Esophagus squamous epithelium (tissue), 5 donors: ENCODE data around the gene SALL2. TPM values are rescaled to one million over a fixed set of nuclear protein-coding genes. Genes with fewer than 3 reads are reported as not detected.

ENCODE experiments used
- DNase-seq: peaks from one replicate; lab custom pipeline; 2025; lab: John Stamatoyannopoulos, UW
- H3K27ac ChIP-seq, 4 donors: fragments of 200-600 bp; sonication (generic); one replicate each; pipeline ENCODE4 v1.5.1; 2016 to 2019; ENCODE audit warnings: mild to moderate bottlenecking in 1 of 4
- H3K27me3 ChIP-seq, 4 donors: fragments of 200-600 bp; sonication (generic); 1 replicate in 3 of 4; 2 replicates in 1 of 4; pipeline versions ENCODE4 v1.5.1 to v1.6.0; 2017 to 2021; ENCODE audit warnings: antibody characterized with exemption in 1 of 4
- H3K36me3 ChIP-seq, 3 donors: fragments of 200-600 bp; sonication (generic); one replicate each; pipeline ENCODE4 v1.5.1; 2016 to 2019
- H3K4me1 ChIP-seq, 3 donors: fragments of 200-600 bp; sonication (generic); one replicate each; pipeline ENCODE4 v1.5.1; 2017 to 2019
- H3K4me3 ChIP-seq, 4 donors: fragments of 200-600 bp; sonication (generic); 1 replicate in 3 of 4; 2 replicates in 1 of 4; pipeline ENCODE4 v1.5.1; 2016 to 2019; ENCODE audit warnings: mild to moderate bottlenecking in 2 of 4, moderate library complexity in 1 of 4
- H3K9me3 ChIP-seq, 3 donors: fragments of 200-600 bp; sonication (generic); one replicate each; pipeline ENCODE4 v1.5.1; 2016 to 2019
- POLR2A ChIP-seq, 4 donors: fragments of 450-650 bp; IDR thresholded peaks; one replicate each; pipeline ENCODE4 v1.6.1; 2017; ENCODE audit warnings: antibody characterized with exemption in 4 of 4, mild to moderate bottlenecking in 4 of 4, moderate library complexity in 3 of 4
- WGBS, 2 donors: methylation state at CpG; one replicate each; pipeline ENCODE4 v1.1.5; 2018; 5-methylcytosine and 5-hydroxymethylcytosine counted together
- intact Hi-C: fragments of 100-400 bp; cut with DNase I; formaldehyde crosslinking; loops from one replicate; pipeline ENCODE4 v1.15.0; 2022
- total RNA-seq, 4 donors: library from RNA; depleted of rRNA; stranded (reverse); fragments of >200 nt; gene quantifications; one replicate each; pipeline ENCODE4 v1.1.0, GENCODE V29; 2016
- TF ChIP-seq, protein P1 (sequence below), 6 experiments: fragments of 450-650 bp in 4 of 6; fragments of 200-600 bp in 2 of 6; sonication (generic) in 2 of 6; IDR thresholded peaks; one replicate each; pipeline ENCODE4 v1.5.1; 2016 to 2019; ENCODE audit warnings: antibody characterized with exemption in 6 of 6, mild to moderate bottlenecking in 4 of 6, moderate library complexity in 4 of 6
- donor health status: DM: yes; HTN: yes; CAD: no.

Gene SALL2
- total RNA-seq, 4 donors from 2014 or later = 0.83 to 5.1 (median 1.9) TPM

DNA sequence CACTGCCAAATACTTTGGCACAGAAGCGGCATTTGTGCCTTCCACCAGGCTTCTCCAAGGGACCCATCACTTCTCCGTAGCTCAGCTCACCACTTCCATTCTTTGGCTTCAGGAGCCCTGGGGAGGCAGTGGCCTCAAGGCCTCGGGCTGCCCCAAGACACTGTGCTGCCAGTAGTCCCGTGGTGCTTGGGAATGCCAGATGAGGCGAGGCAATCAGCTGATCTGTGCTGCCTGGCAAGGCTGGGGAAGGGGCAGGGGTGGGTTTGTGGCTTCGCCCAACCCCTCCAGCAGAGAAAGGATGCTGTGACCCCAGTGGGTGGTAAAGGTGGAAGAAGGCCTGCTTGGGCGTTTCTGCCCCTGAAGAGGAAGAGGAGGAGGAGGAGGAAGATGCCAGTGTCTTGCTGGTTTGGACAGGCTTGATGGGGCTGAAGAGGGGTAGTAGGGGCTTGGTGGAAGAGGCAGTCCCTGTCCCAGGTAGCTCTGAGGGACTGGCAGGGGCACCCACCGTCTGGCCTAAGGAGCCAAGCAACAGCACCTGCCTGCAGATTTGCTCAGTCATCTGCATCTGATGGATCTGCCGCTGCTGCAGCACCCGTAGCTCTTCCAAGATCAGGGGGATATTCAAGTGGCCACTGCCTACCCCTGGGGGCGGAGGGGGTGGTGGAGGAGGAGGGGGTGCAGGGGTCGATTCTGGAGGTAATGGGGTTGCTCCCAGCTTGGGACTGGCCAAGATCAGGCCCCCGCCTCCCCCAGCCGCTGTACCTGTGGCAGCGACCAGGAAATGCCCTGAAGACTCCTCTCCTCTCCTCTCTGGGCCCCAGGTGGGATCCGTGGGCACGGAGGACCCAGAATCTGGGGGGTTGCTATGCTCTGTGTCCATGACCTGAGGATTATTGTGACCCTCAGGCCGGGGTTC lies 1.3 kb downstream of the SALL2 start:
- no peak for TF ChIP-seq POLR2A (IDR thresholded peaks at IDR 0.05)
- TF ChIP-seq, protein P1, sequence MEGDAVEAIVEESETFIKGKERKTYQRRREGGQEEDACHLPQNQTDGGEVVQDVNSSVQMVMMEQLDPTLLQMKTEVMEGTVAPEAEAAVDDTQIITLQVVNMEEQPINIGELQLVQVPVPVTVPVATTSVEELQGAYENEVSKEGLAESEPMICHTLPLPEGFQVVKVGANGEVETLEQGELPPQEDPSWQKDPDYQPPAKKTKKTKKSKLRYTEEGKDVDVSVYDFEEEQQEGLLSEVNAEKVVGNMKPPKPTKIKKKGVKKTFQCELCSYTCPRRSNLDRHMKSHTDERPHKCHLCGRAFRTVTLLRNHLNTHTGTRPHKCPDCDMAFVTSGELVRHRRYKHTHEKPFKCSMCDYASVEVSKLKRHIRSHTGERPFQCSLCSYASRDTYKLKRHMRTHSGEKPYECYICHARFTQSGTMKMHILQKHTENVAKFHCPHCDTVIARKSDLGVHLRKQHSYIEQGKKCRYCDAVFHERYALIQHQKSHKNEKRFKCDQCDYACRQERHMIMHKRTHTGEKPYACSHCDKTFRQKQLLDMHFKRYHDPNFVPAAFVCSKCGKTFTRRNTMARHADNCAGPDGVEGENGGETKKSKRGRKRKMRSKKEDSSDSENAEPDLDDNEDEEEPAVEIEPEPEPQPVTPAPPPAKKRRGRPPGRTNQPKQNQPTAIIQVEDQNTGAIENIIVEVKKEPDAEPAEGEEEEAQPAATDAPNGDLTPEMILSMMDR (IDR thresholded peaks at IDR 0.05) = no peak
- Histone ChIP-seq H3K36me3 (peaks cover 0 to 11% (median 0%) of the 10 kb centered on the region in 3 donors), H3K9me3 (no peaks in the 10 kb centered on the region), H3K4me1 (peaks cover 0 to 25% (median 0%) of the 10 kb centered on the region in 3 donors), H3K27ac (peak overlapping the region in 2 of 4 donors; percentile 60 to 76), H3K27me3 (no peaks in the 10 kb centered on the region), H3K4me3 (peak overlapping the region in 3 of 4 donors; percentile 66 to 80 (median 74))
- DNase-seq = no peak
- intact Hi-C loops = no loop called here
- WGBS, 2 donors = 78 to 84% methylated on average over 4 of the region's 18 CpGs

DNA sequence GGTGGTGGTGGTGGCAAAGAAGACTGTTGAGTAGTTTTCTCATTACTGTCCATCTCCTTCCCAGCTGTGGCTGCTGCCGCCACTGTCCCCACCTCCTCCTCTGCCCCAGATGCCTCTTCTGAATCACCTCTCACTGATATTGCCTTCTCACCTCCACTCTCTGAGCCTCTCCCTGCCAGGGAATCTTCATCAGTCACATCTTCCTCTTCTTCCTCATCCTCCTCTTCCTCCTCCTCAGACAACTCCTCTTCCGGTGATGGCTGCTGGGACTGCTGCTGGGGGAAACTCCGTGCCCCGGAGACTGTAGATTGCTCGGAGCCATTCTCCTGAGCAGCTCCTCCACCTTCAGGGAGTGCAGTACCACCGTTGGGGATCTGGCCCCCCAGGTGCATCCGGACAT lies 2.9 kb downstream of the SALL2 start:
- Histone ChIP-seq H3K4me1 (peaks cover 0 to 25% (median 0%) of the 10 kb centered on the region in 3 donors), H3K4me3 (no peak overlapping the region), H3K27me3 (no peaks in the 10 kb centered on the region), H3K36me3 (peaks cover 0 to 11% (median 0%) of the 10 kb centered on the region in 3 donors), H3K9me3 (no peaks in the 10 kb centered on the region), H3K27ac (no peak overlapping the region)
- TF ChIP-seq, protein P1 (IDR thresholded peaks at IDR 0.05) = no peak
- TF ChIP-seq POLR2A (IDR thresholded peaks at IDR 0.05) = no peak
- DNase-seq = no peak
- WGBS, 2 donors = 88% methylated on average over 5 to 7 of the region's 7 CpGs
- intact Hi-C loops = no loop called here

DNA sequence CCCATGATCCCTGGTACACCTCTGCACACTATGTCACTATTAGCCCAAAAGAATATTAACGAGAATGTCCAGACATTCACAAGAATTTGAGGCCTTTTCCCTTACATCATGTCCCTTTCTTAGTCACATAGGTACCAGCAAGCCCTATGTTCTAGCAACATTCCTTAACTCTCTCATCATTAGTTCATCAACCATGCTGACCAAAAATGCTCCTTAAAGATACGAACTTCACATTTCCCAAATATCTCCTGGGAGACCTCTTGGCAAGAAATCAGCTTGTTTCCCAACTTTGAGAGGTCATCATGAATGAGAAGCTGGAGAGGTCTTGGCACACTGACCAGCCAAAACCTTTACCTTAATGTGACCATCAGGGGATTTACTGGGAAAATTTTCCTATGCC lies 4.6 kb downstream of the SALL2 start:
- H3K4me3 ChIP-seq = no peak overlapping the region
- TF ChIP-seq POLR2A (IDR thresholded peaks at IDR 0.05) = no peak
- H3K4me1 ChIP-seq = peaks cover 0 to 17% (median 0%) of the 10 kb centered on the region in 3 donors
- no peak overlapping the region for H3K27ac ChIP-seq
- WGBS, 2 donors = 65 to 77% methylated on average over 2 of the region's 2 CpGs
- H3K27me3 ChIP-seq = no peaks in the 10 kb centered on the region
- H3K9me3 ChIP-seq = no peaks in the 10 kb centered on the region
- intact Hi-C loops = no loop called here
- no peak for DNase-seq
- peaks cover 0 to 11% (median 0%) of the 10 kb centered on the region in 3 donors for H3K36me3 ChIP-seq

DNA sequence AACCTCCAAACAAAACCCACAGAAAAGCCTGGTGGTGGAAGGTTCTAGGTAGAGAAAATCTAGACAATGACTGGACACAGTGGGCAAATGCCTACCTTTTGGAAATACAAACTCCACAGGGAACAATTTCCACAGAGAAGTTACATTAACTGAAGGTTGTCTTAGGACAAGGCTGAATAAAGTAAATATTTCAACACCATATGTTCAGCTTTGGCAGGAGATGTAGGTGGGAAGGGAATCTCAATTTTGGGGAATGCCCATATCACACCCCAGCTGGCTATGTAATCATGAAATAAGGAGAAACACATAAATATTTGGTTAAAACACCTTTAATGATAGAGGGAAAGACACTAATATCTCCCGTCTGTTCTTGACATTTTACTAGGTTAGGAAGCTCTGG lies 5.4 kb downstream of the SALL2 start:
- H3K4me3 ChIP-seq = no peak overlapping the region
- intact Hi-C loops = no loop called here
- TF ChIP-seq POLR2A (IDR thresholded peaks at IDR 0.05) = no peak
- H3K9me3 ChIP-seq = no peaks in the 10 kb centered on the region
- 83 to 85% methylated on average over 1 of the region's 1 CpG for WGBS, 2 donors
- H3K27me3 ChIP-seq = no peaks in the 10 kb centered on the region
- peaks cover 0 to 10% (median 0%) of the 10 kb centered on the region in 3 donors for H3K4me1 ChIP-seq
- H3K36me3 ChIP-seq = peaks cover 0 to 11% (median 0%) of the 10 kb centered on the region in 3 donors
- no peak for DNase-seq
- no peak overlapping the region for H3K27ac ChIP-seq

DNA sequence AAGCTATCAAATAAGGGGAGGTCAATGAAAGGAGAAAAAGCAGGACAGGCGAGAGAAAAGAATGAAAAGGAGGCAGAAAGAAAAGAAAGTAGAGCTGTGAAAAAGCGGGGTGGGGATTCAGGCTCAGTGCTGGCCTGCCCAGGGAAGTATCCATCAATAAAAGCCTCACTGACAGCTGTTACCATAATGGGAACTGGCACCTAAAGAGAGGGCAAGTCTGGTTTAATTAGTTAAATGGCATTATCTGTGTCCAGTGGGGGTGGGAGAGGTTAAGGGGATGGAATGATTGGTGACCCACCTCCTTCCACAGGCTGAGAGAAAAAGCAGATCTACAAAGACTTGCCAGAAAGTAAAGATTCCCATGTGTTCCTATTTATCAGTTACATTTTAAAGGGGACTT lies 7.4 kb downstream of the SALL2 start:
- no peaks in the 10 kb centered on the region for H3K9me3 ChIP-seq
- intact Hi-C loops = no loop called here
- no peaks in the 10 kb centered on the region for H3K27me3 ChIP-seq
- TF ChIP-seq POLR2A (IDR thresholded peaks at IDR 0.05) = no peak
- TF ChIP-seq, protein P1 (IDR thresholded peaks at IDR 0.05) = no peak
- DNase-seq = no peak
- H3K36me3 ChIP-seq = no peaks in the 10 kb centered on the region
- no peaks in the 10 kb centered on the region for H3K4me1 ChIP-seq
- WGBS, 2 donors = 66 to 72% methylated on average over 2 of the region's 2 CpGs
- no peak overlapping the region for H3K4me3 ChIP-seq
- no peak overlapping the region for H3K27ac ChIP-seq

DNA sequence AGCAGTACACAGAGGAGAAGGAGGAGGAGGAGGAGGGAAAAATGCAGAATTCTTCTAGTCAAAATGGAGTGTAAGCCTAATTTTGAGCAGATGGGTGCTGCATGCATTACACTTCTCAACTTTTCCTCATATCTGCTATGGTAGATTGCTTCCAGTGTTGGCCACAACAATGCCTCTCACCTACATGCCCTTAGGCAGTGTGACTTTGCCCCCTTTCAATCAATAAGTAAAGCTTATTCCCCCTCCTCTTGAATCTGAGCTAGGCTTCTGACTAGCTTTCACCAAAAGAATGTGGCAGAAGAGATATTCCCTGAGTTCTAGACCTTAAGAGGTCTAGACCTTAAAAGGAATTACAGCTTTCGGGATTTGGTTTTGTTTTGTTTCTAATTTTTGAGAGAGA lies 11.8 kb downstream of the SALL2 start:
- Histone ChIP-seq H3K36me3 (no peaks in the 10 kb centered on the region), H3K9me3 (no peaks in the 10 kb centered on the region), H3K4me3 (no peak overlapping the region), H3K27me3 (no peaks in the 10 kb centered on the region), H3K4me1 (peaks cover 8 to 20% (median 9%) of the 10 kb centered on the region in 3 donors), H3K27ac (no peak overlapping the region)
- TF ChIP-seq POLR2A (IDR thresholded peaks at IDR 0.05) = no peak
- intact Hi-C loops = no loop called here
- 80 to 89% methylated on average over 1 of the region's 1 CpG for WGBS, 2 donors
- DNase-seq = no peak
